Thymus (tissue), 11 donors: ENCODE measurements around the gene TMEM132C. TPM values are rescaled to one million over a fixed set of nuclear protein-coding genes. Genes with fewer than 3 reads are reported as not detected.

Experiments used
- DNase-seq, 9 donors: peaks; one replicate each; pipeline ENCODE4 v3.0.0-alpha.2; 2013; ENCODE audit warnings: low spot score in 9 of 9, low read depth in 6 of 9, missing footprints in 1 of 9
- H3K27ac ChIP-seq, 2 donors: one replicate each; pipeline ENCODE4 v1.5.1; 2013; ENCODE audit warnings: control low read depth in 1 of 2, low read depth in 1 of 2, low read length in 1 of 2, mild to moderate bottlenecking in 1 of 2, moderate library complexity in 1 of 2
- H3K27me3 ChIP-seq, 2 donors: one replicate each; pipeline ENCODE4 v1.5.1; 2013; ENCODE audit warnings: low read length in 1 of 2; ENCODE audit not compliant: control insufficient read depth in 2 of 2, insufficient read depth in 1 of 2
- H3K36me3 ChIP-seq, 2 donors: one replicate each; pipeline ENCODE4 v1.5.1; 2013; ENCODE audit warnings: low read length in 1 of 2, mild to moderate bottlenecking in 1 of 2, moderate library complexity in 1 of 2; ENCODE audit not compliant: control insufficient read depth in 2 of 2, insufficient read depth in 2 of 2
- H3K4me1 ChIP-seq, 2 donors: one replicate each; pipeline ENCODE4 v1.5.1; 2013; ENCODE audit warnings: low read length in 2 of 2; ENCODE audit not compliant: control insufficient read depth in 2 of 2, insufficient read depth in 2 of 2
- H3K4me3 ChIP-seq, 2 donors: one replicate each; pipeline ENCODE4 v1.5.1; 2013; ENCODE audit warnings: low read length in 2 of 2, control low read depth in 1 of 2, mild to moderate bottlenecking in 1 of 2
- H3K9me3 ChIP-seq, 2 donors: one replicate each; pipeline ENCODE4 v1.5.1; 2013; ENCODE audit warnings: low read length in 1 of 2, mild to moderate bottlenecking in 1 of 2; ENCODE audit not compliant: control insufficient read depth in 2 of 2, insufficient read depth in 1 of 2
- WGBS: extraction: QIAGEN DNeasy Blood & Tissue Kit; methylation state at CpG from one replicate; pipeline ENCODE4 v1.1.7; 2013; 5-methylcytosine and 5-hydroxymethylcytosine counted together
- polyA plus RNA-seq: library from polyadenylated mRNA; stranded (reverse); fragments of 200-250 nt; gene quantifications from one replicate; pipeline ENCODE4 v1.2.3, GENCODE V29; 2013
- total RNA-seq: library from RNA; stranded (reverse); fragments of 120-200 nt; gene quantifications from one replicate; pipeline ENCODE4 v1.2.4, GENCODE V29; 2013
- donor health status: healthy.

The TMEM132C gene
- total and polyA plus RNA-seq, 2 donors = 0.24 to 0.34 TPM

DNA sequence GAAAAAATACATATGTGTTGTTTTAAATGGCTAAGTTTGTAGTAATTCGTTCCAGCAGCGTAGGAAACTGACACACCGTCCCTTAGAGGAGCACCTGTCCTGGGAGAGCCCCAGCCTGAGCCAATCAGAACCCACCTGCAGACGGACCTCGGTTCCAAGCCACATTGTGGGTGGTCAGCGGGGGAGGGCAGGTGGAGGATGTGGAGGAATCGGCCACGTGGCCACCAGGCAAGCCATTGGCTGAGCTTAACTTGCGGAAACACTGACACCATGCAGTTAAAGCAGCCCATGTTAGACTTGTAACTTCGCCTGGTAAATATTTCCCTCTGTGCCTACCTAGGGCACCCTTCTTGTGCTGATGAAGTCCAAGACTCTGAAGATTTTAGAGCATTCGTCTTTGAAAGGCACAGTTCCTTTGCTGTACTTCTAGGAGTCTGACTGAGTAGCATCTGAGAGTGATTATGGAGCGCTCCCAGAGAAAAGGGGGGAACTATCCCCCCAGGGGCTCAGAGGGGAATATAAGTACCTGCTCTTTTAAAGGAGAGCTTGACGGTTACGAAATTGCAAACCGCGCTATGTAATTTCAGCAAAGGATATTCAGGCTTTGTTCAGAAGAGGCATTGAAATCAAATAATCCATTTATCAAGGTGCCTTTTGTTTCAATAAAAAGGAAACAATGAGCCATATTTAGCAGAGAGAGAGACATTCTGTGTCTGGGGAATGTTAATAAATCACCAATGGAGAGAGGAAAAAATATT is 135.7 kb downstream of the TMEM132C start:
- Histone ChIP-seq H3K27me3 (no peaks in the 10 kb centered on the region), H3K9me3 (no peaks in the 10 kb centered on the region), H3K4me1 (no peaks in the 10 kb centered on the region), H3K36me3 (no peaks in the 10 kb centered on the region), H3K27ac (no peak overlapping the region), H3K4me3 (no peak overlapping the region)
- WGBS = 73% methylated on average over 16 of the region's 16 CpGs
- DNase-seq = no peak

DNA sequence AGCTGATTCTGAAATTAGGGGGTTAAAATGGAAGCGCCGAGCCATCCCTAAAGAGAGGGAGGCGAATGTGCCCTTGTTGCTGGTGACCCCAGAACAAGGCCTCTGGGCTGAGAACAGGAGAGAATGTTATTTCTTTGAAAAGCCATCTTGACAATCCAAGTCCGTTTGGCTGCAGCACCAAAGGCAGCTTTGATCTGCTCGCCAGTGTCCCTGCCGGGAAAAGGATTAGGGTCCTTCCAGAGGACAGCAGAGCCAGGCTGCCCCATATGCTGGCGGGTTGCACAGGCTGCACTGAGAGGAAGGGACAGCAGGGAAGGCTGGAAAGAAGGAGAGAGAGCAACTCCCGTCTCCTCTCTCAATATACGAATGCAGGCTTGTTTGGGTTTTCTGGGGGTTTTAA is 141.7 kb downstream of the TMEM132C start:
- DNase-seq = no peak
- Histone ChIP-seq H3K27me3 (no peaks in the 10 kb centered on the region), H3K4me3 (no peak overlapping the region), H3K4me1 (no peaks in the 10 kb centered on the region), H3K27ac (no peak overlapping the region), H3K36me3 (no peaks in the 10 kb centered on the region), H3K9me3 (no peaks in the 10 kb centered on the region)
- 60% methylated on average over 9 of the region's 9 CpGs for WGBS

DNA sequence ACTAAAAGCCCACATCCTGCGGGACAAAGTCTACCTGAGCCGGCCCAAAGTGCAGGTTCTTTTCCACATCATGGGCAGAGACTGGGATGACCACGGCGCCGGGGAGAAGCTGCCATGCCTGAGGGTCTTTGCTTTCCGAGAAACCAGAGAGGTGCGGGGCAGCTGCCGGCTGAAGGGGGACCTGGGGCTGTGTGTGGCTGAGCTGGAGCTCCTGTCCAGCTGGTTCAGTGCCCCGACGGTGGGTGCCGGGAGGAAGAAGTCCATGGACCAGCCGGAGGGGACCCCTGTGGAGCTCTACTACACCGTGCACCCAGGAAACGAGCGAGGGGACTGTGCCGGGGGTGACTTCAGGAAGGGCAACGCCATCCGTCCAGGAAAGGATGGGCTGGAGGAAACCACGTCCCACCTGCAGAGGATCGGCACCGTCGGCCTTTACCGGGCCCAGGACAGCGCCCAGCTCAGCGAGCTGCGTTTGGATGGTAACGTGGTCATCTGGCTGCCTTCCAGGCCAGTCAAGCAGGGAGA is 148.1 kb downstream of the TMEM132C start:
- H3K27me3 ChIP-seq = no peaks in the 10 kb centered on the region
- H3K9me3 ChIP-seq = no peaks in the 10 kb centered on the region
- no peak overlapping the region for H3K27ac ChIP-seq
- H3K4me1 ChIP-seq = no peaks in the 10 kb centered on the region
- WGBS = 96% methylated on average over 27 of the region's 27 CpGs
- no peak for DNase-seq
- H3K4me3 ChIP-seq = no peak overlapping the region
- no peaks in the 10 kb centered on the region for H3K36me3 ChIP-seq

DNA sequence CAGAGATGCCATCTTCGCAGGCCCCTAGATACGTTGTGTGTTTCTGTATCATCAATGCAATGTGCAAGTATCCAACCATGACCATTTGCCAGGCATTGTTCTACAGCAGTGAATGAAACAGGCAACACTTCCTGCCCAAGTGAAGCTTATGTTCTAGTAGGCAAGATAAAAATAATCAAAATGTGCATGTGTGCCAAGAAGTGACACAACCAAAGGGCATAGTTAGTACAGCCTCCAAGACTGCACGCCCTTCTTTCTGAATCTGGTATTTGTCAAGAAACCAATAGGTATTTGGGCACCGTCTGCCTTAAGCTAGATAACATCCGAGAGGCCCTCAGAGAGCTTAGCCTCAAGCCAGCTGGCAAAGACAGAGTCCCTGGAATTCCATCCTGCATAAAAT is 152.0 kb downstream of the TMEM132C start:
- no peak overlapping the region for H3K4me3 ChIP-seq
- no peaks in the 10 kb centered on the region for H3K27me3 ChIP-seq
- WGBS = 79% methylated on average over 5 of the region's 5 CpGs
- no peaks in the 10 kb centered on the region for H3K9me3 ChIP-seq
- H3K36me3 ChIP-seq = no peaks in the 10 kb centered on the region
- no peak for DNase-seq
- no peaks in the 10 kb centered on the region for H3K4me1 ChIP-seq
- H3K27ac ChIP-seq = no peak overlapping the region

DNA sequence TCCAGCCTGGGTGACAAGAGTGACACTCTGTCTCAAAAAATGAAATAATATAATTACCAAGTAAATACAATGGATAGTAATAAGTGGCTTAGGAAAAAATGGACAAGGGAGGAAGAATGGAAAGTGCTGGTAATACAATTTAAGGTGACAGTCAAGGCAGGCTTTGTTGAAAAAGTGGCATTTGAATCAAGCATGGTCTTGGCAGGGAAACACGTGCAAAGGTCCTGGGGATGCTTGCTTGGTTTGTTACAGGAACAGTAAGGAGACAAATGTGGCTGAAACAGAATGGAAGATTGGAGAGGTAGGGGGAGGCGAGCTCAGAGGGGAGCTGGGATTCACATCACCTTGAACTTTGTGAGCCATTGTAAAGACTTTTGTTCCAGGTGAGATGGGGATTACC is 153.2 kb downstream of the TMEM132C start:
- no peak overlapping the region for H3K27ac ChIP-seq
- H3K4me3 ChIP-seq = no peak overlapping the region
- no peak for DNase-seq
- H3K27me3 ChIP-seq = no peaks in the 10 kb centered on the region
- WGBS = 96% methylated on average over 2 of the region's 2 CpGs
- no peaks in the 10 kb centered on the region for H3K4me1 ChIP-seq
- H3K36me3 ChIP-seq = no peaks in the 10 kb centered on the region
- no peaks in the 10 kb centered on the region for H3K9me3 ChIP-seq

DNA sequence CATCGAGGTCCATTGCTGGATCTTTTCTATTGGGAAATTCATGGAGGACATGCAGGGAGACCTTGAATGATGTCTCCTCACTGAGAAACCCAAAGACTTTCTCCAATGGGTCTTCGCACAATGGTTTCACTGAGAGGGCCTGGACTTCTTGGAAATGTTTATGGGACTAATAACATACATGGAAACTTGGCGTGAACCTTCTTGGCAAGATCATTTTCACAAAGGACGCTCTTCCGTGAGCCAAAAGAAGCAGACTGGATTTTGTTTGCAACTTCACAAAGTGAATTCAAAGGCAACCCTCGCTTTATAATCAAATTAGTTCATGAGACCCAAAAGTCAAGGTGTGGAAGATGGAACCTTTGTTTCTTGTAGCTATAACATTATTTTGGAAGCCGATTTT is 154.4 kb downstream of the TMEM132C start:
- Histone ChIP-seq H3K4me3 (no peak overlapping the region), H3K9me3 (no peaks in the 10 kb centered on the region), H3K36me3 (no peaks in the 10 kb centered on the region), H3K27me3 (no peaks in the 10 kb centered on the region), H3K27ac (no peak overlapping the region), H3K4me1 (no peaks in the 10 kb centered on the region)
- no peak for DNase-seq
- 79% methylated on average over 7 of the region's 7 CpGs for WGBS

DNA sequence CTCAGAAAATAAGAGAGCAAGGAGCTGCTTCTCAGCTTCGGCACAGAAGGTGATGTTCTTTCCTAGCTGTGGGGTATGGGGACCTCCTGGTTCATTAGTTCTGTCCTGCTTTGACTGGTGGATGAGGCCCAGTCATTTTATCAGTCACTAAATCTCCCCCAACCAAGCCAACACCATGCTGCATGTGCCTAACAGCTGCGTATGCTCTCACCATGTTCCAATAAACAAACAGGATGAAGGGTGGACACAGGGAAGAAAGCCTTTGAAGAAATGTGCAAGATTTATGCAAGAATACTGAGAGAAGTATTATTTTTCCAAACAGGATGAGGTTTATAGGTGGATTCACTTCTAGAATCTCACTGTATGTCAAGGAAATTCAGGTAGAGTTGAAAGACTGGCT is 156.2 kb downstream of the TMEM132C start:
- no peaks in the 10 kb centered on the region for H3K9me3 ChIP-seq

DNA sequence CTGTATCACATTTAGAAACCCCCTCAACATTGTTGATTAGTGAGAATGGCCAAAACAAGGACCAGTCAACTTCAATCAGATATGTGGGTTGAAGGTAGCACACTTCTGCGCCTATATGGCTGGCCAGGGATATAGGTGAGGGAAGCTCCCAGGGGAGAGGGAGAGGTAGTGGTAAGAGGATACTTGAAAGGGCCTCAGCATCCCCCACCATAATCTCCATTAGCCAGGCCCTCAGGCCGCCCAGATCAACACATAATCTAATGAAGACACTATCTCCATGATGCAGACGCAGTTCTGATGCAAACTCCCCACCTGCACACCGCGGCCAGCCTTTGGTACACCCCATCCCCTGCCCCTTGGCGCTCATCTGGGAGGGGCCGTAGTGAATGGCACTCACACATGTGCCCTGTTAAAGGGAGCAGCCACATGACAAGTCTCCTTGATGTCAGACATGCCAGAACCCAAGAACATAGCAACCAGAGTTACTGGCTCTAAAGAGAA is 158.0 kb downstream of the TMEM132C start:
- Histone ChIP-seq H3K27ac (no peak overlapping the region), H3K36me3 (no peaks in the 10 kb centered on the region), H3K9me3 (no peaks in the 10 kb centered on the region), H3K4me3 (no peak overlapping the region), H3K4me1 (no peaks in the 10 kb centered on the region), H3K27me3 (no peaks in the 10 kb centered on the region)
- no peak for DNase-seq
- 83% methylated on average over 7 of the region's 7 CpGs for WGBS

More for the DNA sequence above, 156.2 kb downstream of the TMEM132C start:
- no peak for DNase-seq
- no peaks in the 10 kb centered on the region for H3K27me3 ChIP-seq
- no peaks in the 10 kb centered on the region for H3K36me3 ChIP-seq
- 90% methylated on average over 2 of the region's 2 CpGs for WGBS
- no peak overlapping the region for H3K27ac ChIP-seq
- H3K4me1 ChIP-seq = no peaks in the 10 kb centered on the region
- no peak overlapping the region for H3K4me3 ChIP-seq

DNA sequence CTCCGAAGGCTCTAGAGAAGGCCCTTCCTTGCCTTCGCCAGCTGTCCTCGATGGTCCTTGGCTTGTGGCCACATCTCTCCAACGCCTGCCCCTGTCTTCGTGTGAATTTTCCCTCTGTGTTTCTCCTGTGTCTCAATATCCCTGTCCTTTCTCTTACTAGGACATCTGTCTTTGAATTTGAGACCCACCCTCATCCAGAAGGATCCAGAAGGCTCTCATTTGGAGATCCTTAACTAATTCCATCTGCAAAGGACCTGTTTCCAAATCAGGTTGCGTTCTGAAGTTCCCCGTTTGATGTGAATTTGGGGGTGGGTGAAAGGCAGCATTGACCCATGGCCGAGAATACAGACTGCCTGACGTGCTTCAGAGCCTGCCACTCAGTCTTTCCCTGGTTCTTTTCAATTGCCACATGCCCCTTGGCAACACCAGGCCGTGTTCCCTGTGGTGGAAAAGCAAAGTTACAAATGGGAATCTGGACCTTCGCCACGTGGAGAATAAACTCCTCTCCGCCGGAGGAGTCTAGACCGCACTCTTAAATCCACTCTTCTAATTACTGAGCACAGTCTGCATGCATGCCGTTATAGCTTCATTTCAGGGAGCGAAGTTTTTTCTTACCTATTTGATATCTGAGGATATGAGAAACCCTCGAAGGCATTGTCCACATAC is 158.8 kb downstream of the TMEM132C start:
- H3K27ac ChIP-seq = no peak overlapping the region
- no peaks in the 10 kb centered on the region for H3K9me3 ChIP-seq
- WGBS = 91% methylated on average over 18 of the region's 18 CpGs
- DNase-seq = no peak
- no peaks in the 10 kb centered on the region for H3K36me3 ChIP-seq
- H3K27me3 ChIP-seq = no peaks in the 10 kb centered on the region
- no peak overlapping the region for H3K4me3 ChIP-seq
- no peaks in the 10 kb centered on the region for H3K4me1 ChIP-seq
